ENCODE measurements around the gene ATP1A1.

Gene ATP1A1

DNA sequence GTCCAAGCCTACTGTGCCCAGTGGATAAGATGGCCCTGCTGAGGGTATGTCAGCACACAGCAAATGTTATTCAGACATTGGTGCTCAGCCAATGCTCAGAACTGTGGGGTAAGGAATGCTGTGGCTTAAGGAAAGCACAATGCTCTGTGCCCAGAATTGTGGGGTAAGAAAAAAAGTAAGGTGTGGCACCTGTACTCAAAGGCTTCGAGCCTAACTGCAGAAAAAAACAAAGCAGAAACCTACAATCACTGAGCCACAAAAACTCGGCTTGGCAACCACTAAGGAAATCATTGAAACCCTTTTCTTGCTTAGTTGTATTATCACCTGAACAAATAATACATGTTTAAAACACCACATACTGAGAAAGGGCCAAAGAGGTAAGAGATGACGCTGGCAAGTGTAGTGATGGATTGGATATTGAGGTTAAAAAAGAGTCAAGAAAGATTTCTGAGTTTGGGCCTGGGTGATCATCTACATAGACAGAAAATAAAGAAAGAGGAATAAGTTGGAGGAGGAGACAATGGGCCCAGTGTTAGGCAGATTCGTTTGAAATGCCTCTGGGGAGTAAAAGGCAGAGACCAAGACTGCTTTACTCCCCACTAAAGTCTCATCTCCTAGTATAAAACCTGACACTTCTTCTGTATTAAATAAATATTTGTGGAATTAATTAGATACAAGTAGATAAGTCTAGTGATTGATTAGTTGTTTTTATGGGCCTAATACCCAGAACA, 25.9 kb upstream of the ATP1A1 start:
- no peak overlapping the region for H3K4me2 ChIP-seq (ENCODE audit: low read length)
- H3K9ac ChIP-seq (ENCODE audit: low read depth, low read length), result no peak overlapping the region
- H3K4me1 ChIP-seq (ENCODE audit: control insufficient read depth, insufficient read depth, low read length), result no peaks in the 10 kb centered on the region
- no peak overlapping the region for H3K4me3 ChIP-seq (ENCODE audit: low read length)
- no peaks in the 10 kb centered on the region for H3K9me3 ChIP-seq (replicated peaks; ENCODE audit: low read length)
- H3K27me3 ChIP-seq (ENCODE audit: control insufficient read depth, insufficient read depth, low read length), result peaks cover 9% of the 10 kb centered on the region
- no peaks in the 10 kb centered on the region for H3K36me3 ChIP-seq (ENCODE audit: insufficient read depth, low read length)

DNA sequence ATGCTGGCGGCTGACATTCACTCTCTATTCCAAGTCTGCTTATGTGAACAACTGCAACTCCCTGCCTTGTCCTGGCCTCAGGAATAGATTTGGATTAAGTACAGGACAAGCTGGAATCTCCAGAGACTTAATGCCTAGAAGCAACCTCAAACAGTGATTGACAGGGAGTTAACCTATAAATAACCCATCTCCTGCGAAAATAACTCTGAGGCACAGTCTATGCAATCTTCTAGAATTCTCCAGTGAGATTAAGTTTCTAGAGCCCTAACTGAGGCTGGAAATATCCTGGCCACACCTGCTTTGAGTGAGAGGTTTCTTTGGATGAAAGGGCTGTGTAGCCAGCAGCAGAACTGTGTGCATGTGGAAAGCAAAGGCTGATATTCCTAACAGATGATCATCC, 25.3 kb upstream of the ATP1A1 start:
- Histone ChIP-seq H3K4me2 (ENCODE audit: low read length) (no peak overlapping the region), H3K27me3 (ENCODE audit: control insufficient read depth, insufficient read depth, low read length) (peaks cover 9% of the 10 kb centered on the region), H3K9me3 (replicated peaks; ENCODE audit: low read length) (no peaks in the 10 kb centered on the region), H3K4me3 (ENCODE audit: low read length) (no peak overlapping the region), H3K9ac (ENCODE audit: low read depth, low read length) (no peak overlapping the region), H3K4me1 (ENCODE audit: control insufficient read depth, insufficient read depth, low read length) (no peaks in the 10 kb centered on the region), H3K36me3 (ENCODE audit: insufficient read depth, low read length) (no peaks in the 10 kb centered on the region)

DNA sequence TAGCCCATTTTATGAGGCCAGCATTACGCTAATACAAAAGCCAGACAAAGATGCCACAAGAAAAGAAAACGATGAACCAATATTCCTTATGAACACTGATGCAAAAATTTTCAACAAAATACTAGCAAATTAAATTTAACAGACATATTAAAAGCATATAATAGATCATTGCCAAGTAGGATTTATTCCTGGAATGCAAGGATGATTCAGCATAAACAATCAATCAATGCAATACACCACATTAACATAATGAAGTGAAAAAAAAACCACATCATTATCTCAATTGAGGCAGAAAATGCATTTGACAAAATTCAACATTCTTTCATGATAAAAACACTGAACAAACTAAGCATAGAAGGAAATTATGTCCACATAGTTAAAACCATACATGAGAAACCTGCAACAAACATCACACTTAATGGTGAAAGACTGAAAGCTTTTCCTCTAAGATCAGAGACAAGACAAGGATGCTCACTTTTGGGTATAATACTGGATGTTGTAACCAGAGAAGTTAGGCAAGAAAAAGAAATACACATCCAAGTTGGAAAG, 22.9 kb upstream of the ATP1A1 start:
- Histone ChIP-seq H3K4me1 (ENCODE audit: control insufficient read depth, insufficient read depth, low read length) (no peaks in the 10 kb centered on the region), H3K36me3 (ENCODE audit: insufficient read depth, low read length) (no peaks in the 10 kb centered on the region), H3K27me3 (ENCODE audit: control insufficient read depth, insufficient read depth, low read length) (peaks cover 5% of the 10 kb centered on the region), H3K4me2 (ENCODE audit: low read length) (no peak overlapping the region), H3K4me3 (ENCODE audit: low read length) (no peak overlapping the region), H3K9ac (ENCODE audit: low read depth, low read length) (no peak overlapping the region), H3K9me3 (replicated peaks; ENCODE audit: low read length) (no peaks in the 10 kb centered on the region)

DNA sequence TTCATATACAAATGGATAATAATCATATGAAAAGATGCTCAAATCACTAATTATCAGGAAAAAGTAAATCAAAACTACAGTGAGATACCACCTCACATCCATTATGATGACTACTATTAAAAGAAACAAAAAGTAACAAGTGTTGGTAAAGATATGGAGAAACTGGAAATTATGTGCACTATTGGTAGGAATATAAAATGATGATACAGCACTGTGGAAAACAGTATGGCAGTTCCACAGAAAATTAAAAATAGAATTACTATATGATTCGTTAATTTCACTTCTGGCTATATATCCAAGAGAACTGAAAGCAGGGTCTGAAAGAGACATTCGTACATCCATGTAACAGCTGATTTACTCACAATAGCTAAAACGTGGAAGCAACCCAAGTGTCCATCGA, 21.1 kb upstream of the ATP1A1 start:
- H3K27me3 ChIP-seq (ENCODE audit: control insufficient read depth, insufficient read depth, low read length), result peaks cover 5% of the 10 kb centered on the region
- H3K4me2 ChIP-seq (ENCODE audit: low read length), result no peak overlapping the region
- no peaks in the 10 kb centered on the region for H3K36me3 ChIP-seq (ENCODE audit: insufficient read depth, low read length)
- peaks cover 5% of the 10 kb centered on the region for H3K4me1 ChIP-seq (ENCODE audit: control insufficient read depth, insufficient read depth, low read length)
- no peaks in the 10 kb centered on the region for H3K9me3 ChIP-seq (replicated peaks; ENCODE audit: low read length)
- no peak overlapping the region for H3K4me3 ChIP-seq (ENCODE audit: low read length)
- H3K9ac ChIP-seq (ENCODE audit: low read depth, low read length), result no peak overlapping the region

DNA sequence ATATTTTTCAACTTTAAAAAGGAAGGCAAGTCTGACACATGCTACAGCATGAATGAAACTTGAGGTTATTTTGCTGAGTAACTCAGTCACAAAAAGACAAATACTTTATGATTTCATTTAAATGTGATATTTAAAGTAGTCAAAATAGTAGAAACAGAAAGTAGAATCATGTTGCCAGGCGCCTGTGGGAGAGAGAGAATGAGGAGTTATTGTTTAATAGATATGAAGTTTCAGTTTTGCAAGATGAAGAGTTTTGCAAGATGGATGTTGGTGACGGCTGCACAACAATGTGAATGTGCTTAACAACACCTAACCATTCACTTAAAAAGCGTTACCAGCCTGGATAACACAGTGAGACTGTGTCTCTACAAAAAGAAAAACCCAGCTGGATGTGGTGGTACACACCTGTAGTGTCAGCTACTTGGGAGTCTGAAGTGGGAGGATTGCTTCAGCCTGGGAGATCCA, 20.7 kb upstream of the ATP1A1 start:
- no peaks in the 10 kb centered on the region for H3K36me3 ChIP-seq (ENCODE audit: insufficient read depth, low read length)
- H3K9ac ChIP-seq (ENCODE audit: low read depth, low read length), result no peak overlapping the region
- H3K4me1 ChIP-seq (ENCODE audit: control insufficient read depth, insufficient read depth, low read length), result peaks cover 7% of the 10 kb centered on the region

DNA sequence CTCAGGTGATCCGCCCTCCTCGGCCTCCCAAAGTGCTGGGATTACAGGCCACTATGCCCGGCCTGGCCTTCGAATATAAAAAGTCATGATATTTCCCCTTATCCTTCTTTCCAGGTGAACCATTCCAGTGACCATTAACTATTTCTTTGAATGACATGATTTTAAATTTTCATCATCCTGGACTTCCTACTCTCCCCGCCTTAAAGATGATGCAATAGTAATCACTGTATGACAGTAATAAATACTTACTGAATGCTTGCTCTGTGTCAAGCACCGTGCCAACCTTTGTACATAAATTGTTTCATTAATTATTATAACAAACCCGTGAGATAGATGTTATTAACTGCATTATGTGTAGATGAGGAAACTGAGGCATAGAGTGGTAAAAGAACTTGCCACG, 19.9 kb upstream of the ATP1A1 start:
- no peak overlapping the region for H3K4me2 ChIP-seq (ENCODE audit: low read length)
- no peak overlapping the region for H3K4me3 ChIP-seq (ENCODE audit: low read length)
- no peaks in the 10 kb centered on the region for H3K36me3 ChIP-seq (ENCODE audit: insufficient read depth, low read length)
- no peaks in the 10 kb centered on the region for H3K27me3 ChIP-seq (ENCODE audit: control insufficient read depth, insufficient read depth, low read length)
- no peaks in the 10 kb centered on the region for H3K9me3 ChIP-seq (replicated peaks; ENCODE audit: low read length)
- H3K4me1 ChIP-seq (ENCODE audit: control insufficient read depth, insufficient read depth, low read length), result peaks cover 9% of the 10 kb centered on the region
- no peak overlapping the region for H3K9ac ChIP-seq (ENCODE audit: low read depth, low read length)

More for the DNA sequence above, 20.7 kb upstream of the ATP1A1 start:
- peaks cover 5% of the 10 kb centered on the region for H3K27me3 ChIP-seq (ENCODE audit: control insufficient read depth, insufficient read depth, low read length)
- H3K9me3 ChIP-seq (replicated peaks; ENCODE audit: low read length), result no peaks in the 10 kb centered on the region
- H3K4me2 ChIP-seq (ENCODE audit: low read length), result no peak overlapping the region
- H3K4me3 ChIP-seq (ENCODE audit: low read length), result no peak overlapping the region

DNA sequence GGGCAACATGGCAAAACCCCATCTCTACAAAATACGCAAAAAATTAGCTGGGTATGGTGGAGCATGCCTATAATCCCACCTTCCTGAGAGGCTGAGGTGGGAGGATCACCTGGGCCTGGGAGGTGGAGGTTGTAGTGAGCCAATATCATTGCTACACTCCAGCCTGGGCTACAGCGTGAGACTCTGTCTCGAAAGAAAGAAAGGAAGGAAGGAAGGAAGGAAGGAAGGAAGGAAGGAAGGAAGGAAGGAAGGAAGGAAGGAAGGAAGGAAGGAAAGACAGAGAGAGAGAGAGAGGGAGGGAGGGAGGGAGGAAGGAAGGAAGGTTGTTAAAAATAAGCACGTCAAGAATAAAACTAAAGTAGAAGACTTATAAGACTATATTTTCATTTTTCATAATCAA, 17.0 kb upstream of the ATP1A1 start:
- H3K9me3 ChIP-seq (replicated peaks; ENCODE audit: low read length), result no peaks in the 10 kb centered on the region
- no peak overlapping the region for H3K4me3 ChIP-seq (ENCODE audit: low read length)
- H3K27me3 ChIP-seq (ENCODE audit: control insufficient read depth, insufficient read depth, low read length), result no peaks in the 10 kb centered on the region
- no peak overlapping the region for H3K4me2 ChIP-seq (ENCODE audit: low read length)
- H3K9ac ChIP-seq (ENCODE audit: low read depth, low read length), result no peak overlapping the region
- H3K4me1 ChIP-seq (ENCODE audit: control insufficient read depth, insufficient read depth, low read length), result peaks cover 13% of the 10 kb centered on the region
- no peaks in the 10 kb centered on the region for H3K36me3 ChIP-seq (ENCODE audit: insufficient read depth, low read length)

DNA sequence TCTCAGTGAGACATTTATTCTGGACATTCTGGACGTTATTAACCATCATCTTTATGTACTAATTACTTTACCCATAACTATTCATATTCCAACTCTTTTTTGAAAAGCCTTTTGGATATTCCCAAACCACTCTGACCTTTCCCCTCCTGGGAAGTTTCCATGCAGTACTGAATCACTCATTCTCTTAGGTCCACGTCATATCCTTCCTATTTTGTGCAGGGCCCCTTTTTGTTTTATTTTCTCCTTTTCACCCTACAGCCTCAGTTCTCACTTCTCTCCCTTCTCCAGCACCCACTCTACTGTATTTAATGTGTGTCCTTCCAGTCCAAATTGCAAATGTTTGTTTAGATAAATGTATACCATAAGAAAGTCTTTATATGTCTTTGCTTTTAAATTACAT, 16.4 kb upstream of the ATP1A1 start:
- no peaks in the 10 kb centered on the region for H3K9me3 ChIP-seq (replicated peaks; ENCODE audit: low read length)
- no peak overlapping the region for H3K4me2 ChIP-seq (ENCODE audit: low read length)
- H3K27me3 ChIP-seq (ENCODE audit: control insufficient read depth, insufficient read depth, low read length), result no peaks in the 10 kb centered on the region
- H3K9ac ChIP-seq (ENCODE audit: low read depth, low read length), result no peak overlapping the region
- peaks cover 13% of the 10 kb centered on the region for H3K4me1 ChIP-seq (ENCODE audit: control insufficient read depth, insufficient read depth, low read length)
- H3K4me3 ChIP-seq (ENCODE audit: low read length), result no peak overlapping the region
- H3K36me3 ChIP-seq (ENCODE audit: insufficient read depth, low read length), result no peaks in the 10 kb centered on the region

DNA sequence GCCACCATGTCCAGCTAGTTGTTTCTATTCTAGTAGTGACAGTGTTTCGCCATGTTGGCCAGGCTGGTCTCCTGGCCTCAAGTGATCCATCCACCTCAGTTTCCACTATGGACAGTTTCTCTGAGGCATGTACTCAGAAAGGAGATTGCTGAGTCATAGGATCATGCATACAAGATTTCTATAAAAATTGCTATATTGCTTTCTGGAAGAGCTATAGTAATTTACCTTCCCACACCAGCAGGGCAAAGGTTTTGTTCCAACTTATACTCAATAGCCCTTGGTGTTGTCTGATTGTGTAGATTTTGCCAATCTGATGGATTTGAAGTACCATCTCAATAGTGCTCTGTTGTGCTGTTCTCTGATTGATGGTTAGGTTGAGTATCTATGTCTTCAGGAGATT, 15.6 kb upstream of the ATP1A1 start:
- Histone ChIP-seq H3K9ac (ENCODE audit: low read depth, low read length) (no peak overlapping the region), H3K4me1 (ENCODE audit: control insufficient read depth, insufficient read depth, low read length) (peaks cover 13% of the 10 kb centered on the region), H3K27me3 (ENCODE audit: control insufficient read depth, insufficient read depth, low read length) (peaks cover under 1% of the 10 kb centered on the region), H3K4me2 (ENCODE audit: low read length) (no peak overlapping the region), H3K9me3 (replicated peaks; ENCODE audit: low read length) (no peaks in the 10 kb centered on the region), H3K36me3 (ENCODE audit: insufficient read depth, low read length) (no peaks in the 10 kb centered on the region), H3K4me3 (ENCODE audit: low read length) (no peak overlapping the region)

DNA sequence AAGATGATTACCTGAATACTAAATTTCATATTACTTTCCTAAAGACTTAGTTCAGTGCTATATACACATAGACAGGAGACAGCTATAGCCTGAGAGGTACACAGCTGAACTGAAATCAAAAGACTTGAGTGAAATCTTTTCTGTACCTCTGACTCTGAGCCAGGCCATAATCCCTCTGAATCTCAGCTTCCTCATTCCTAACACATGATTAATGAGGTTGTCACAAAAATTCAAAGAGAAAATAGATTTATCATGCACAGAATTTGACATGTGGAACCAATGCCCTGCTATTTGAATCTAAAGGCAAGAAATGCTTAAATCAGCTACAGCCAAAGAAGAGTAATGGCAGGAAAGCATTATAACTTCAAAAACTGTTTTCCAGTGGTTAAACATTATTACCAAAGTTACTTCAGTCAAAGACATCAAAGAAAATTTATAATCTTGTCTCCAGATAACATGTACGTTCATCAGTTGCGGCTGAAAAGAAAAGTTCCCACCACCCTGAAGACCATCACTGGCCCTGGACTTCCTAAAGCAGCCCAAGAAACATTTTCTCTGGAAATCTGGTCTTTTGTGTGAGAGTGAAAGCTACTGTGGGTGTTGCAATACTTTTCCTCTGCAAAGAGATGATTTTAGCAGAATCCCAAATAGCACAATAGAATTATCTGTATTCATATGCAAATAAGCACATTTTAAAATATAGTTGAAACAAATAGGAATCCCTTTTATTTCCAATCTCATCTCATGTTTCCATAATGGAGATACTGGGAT, 13.8 kb upstream of the ATP1A1 start:
- H3K4me3 ChIP-seq (ENCODE audit: low read length), result no peak overlapping the region

DNA sequence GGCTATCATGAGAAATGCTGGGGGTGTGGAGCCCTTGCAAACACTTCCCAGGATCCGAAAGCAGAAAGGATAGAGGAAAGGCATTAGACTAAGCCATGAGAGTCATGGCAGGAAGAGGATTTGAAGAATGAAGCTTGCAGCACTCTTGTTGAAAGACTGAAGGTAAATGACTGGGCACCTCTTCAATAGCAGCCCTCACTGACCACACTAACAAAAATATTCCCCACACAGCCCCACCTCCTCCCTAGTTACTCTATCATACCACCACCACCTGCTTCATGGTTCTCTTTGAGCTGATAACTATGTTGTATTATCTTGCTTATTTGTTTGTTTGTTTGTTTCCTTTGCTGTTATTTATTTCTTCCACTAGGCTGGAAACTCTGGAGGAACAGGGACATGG, 13.2 kb upstream of the ATP1A1 start:
- Histone ChIP-seq H3K36me3 (ENCODE audit: insufficient read depth, low read length) (no peaks in the 10 kb centered on the region), H3K9ac (ENCODE audit: low read depth, low read length) (no peak overlapping the region), H3K4me1 (ENCODE audit: control insufficient read depth, insufficient read depth, low read length) (peaks cover 13% of the 10 kb centered on the region), H3K27me3 (ENCODE audit: control insufficient read depth, insufficient read depth, low read length) (peaks cover 10% of the 10 kb centered on the region), H3K4me2 (ENCODE audit: low read length) (no peak overlapping the region), H3K9me3 (replicated peaks; ENCODE audit: low read length) (no peaks in the 10 kb centered on the region), H3K4me3 (ENCODE audit: low read length) (no peak overlapping the region)

More for the DNA sequence above, 13.8 kb upstream of the ATP1A1 start:
- Histone ChIP-seq H3K4me1 (ENCODE audit: control insufficient read depth, insufficient read depth, low read length) (peaks cover 13% of the 10 kb centered on the region), H3K27me3 (ENCODE audit: control insufficient read depth, insufficient read depth, low read length) (peaks cover 7% of the 10 kb centered on the region), H3K9me3 (replicated peaks; ENCODE audit: low read length) (no peaks in the 10 kb centered on the region), H3K4me2 (ENCODE audit: low read length) (no peak overlapping the region), H3K9ac (ENCODE audit: low read depth, low read length) (no peak overlapping the region), H3K36me3 (ENCODE audit: insufficient read depth, low read length) (no peaks in the 10 kb centered on the region)

Measured in skeletal muscle satellite cell (primary cell).